ENCODE measurements around the gene CCDC8.
"Not testable (repeated sequence)": the region's sequence is repeated elsewhere in the genome, so short reads cannot be mapped to it uniquely, and the experiment has no call there.

GRCh38 chr19:46375476-46376067 lies 37.8 kb downstream of the CCDC8 start:
- not testable (repeated sequence) for TF ChIP-seq FOSL2 (IDR thresholded peaks at IDR 0.05; ENCODE audit: borderline replicate concordance, low read depth); CHD2 (IDR thresholded peaks at IDR 0.05; ENCODE audit: low read length, partially characterized antibody); EP300 (IDR thresholded peaks at IDR 0.05; ENCODE audit: borderline replicate concordance in 1 of 2, low read depth in 1 of 2, low read length in 1 of 2); MEF2A (IDR thresholded peaks at IDR 0.05; ENCODE audit: borderline replicate concordance, low read depth); RFX5 (IDR thresholded peaks at IDR 0.05; ENCODE audit: low read length); SMC3 (IDR thresholded peaks at IDR 0.05; ENCODE audit: low read depth, low read length); TEAD4 (IDR thresholded peaks at IDR 0.05; ENCODE audit: borderline replicate concordance, insufficient read depth)

Measured in SK-N-SH (cell line).